ENCODE data around the gene STRAP. TPM values are rescaled to one million over a fixed set of nuclear protein-coding genes. Genes with fewer than 3 reads are reported as not detected.

STRAP gene
- total RNA-seq, 6 experiments from 2014 or later = 179 to 208 (median 193) TPM

GRCh38 chr12:15842108-15842507 lies 40.1 kb upstream of the STRAP start:
- TF ChIP-seq CTCF (IDR thresholded peaks at IDR 0.05) = no peak
- Mint-ChIP-seq H3K36me3 (ENCODE audit: low read depth) (peaks cover under 1% of the 10 kb centered on the region; the same call in 1 of the 2 replicates), H3K4me3 (no peak overlapping the region), H3K27ac (peak overlapping the region; percentile 34; the same call in 1 of the 2 replicates), H3K4me1 (ENCODE audit: low read depth) (peaks cover 32% of the 10 kb centered on the region), H3K9me3 (no peaks in the 10 kb centered on the region), H3K27me3 (ENCODE audit: insufficient read depth) (peaks cover 3% of the 10 kb centered on the region; the same call in 1 of the 2 replicates)
- peak; percentile 41 for DNase-seq

- DNase-seq = no peak
- Mint-ChIP-seq H3K27me3 (ENCODE audit: insufficient read depth) (peaks cover 4% of the 10 kb centered on the region; the same call in 1 of the 2 replicates), H3K36me3 (ENCODE audit: low read depth) (no peaks in the 10 kb centered on the region), H3K4me3 (no peak overlapping the region), H3K9me3 (no peaks in the 10 kb centered on the region), H3K27ac (no peak overlapping the region), H3K4me1 (ENCODE audit: low read depth) (peaks cover 24% of the 10 kb centered on the region)
- TF ChIP-seq CTCF (IDR thresholded peaks at IDR 0.05) = no peak
These were observed 35.3 kb upstream of the STRAP start for GRCh38 chr12:15846887-15847286.

GRCh38 chr12:15848606-15849005 lies 33.6 kb upstream of the STRAP start:
- no peaks in the 10 kb centered on the region for H3K36me3 Mint-ChIP-seq (ENCODE audit: low read depth)
- H3K4me3 Mint-ChIP-seq = no peak overlapping the region
- H3K4me1 Mint-ChIP-seq (ENCODE audit: low read depth) = peaks cover 23% of the 10 kb centered on the region
- peaks cover 4% of the 10 kb centered on the region; the same call in 1 of the 2 replicates for H3K27me3 Mint-ChIP-seq (ENCODE audit: insufficient read depth)
- no peaks in the 10 kb centered on the region for H3K9me3 Mint-ChIP-seq
- no peak for DNase-seq
- no peak overlapping the region for H3K27ac Mint-ChIP-seq
- no peak for TF ChIP-seq CTCF (IDR thresholded peaks at IDR 0.05)

- Mint-ChIP-seq H3K9me3 (no peaks in the 10 kb centered on the region), H3K4me1 (ENCODE audit: low read depth) (peaks cover 47% of the 10 kb centered on the region), H3K4me3 (no peak overlapping the region), H3K27ac (no peak overlapping the region), H3K36me3 (ENCODE audit: low read depth) (no peaks in the 10 kb centered on the region), H3K27me3 (ENCODE audit: insufficient read depth) (peaks cover 1% of the 10 kb centered on the region; the same call in 1 of the 2 replicates)
- no peak for DNase-seq
- TF ChIP-seq CTCF (IDR thresholded peaks at IDR 0.05) = no peak
These were observed 31.1 kb upstream of the STRAP start for GRCh38 chr12:15851045-15851620.

- H3K27ac Mint-ChIP-seq = peak overlapping the region; percentile 47; the same call in 1 of the 2 replicates
- H3K4me1 Mint-ChIP-seq (ENCODE audit: low read depth) = peaks cover 49% of the 10 kb centered on the region
- no peak overlapping the region for H3K4me3 Mint-ChIP-seq
- H3K9me3 Mint-ChIP-seq = no peaks in the 10 kb centered on the region
- TF ChIP-seq CTCF (IDR thresholded peaks at IDR 0.05) = no peak
- H3K27me3 Mint-ChIP-seq (ENCODE audit: insufficient read depth) = peaks cover 1% of the 10 kb centered on the region; the same call in 1 of the 2 replicates
- no peaks in the 10 kb centered on the region for H3K36me3 Mint-ChIP-seq (ENCODE audit: low read depth)
- DNase-seq = no peak
These were observed 30.3 kb upstream of the STRAP start for GRCh38 chr12:15851919-15852318.
